SK-N-SH treated with all-trans-retinoic acid at 6 μM for 48 hours (cell line): ENCODE results near the gene SUDS3.

Experiments
- ATAC-seq: fragments of 200-7000 bp; cut with Tn5 transposase; 3 replicates; pipeline ENCODE4 v1.9.1; 2020; ENCODE audit warnings: mild to moderate bottlenecking, moderate library complexity
- ARNTL ChIP-seq: fragments of 450-650 bp; formaldehyde crosslinking; IDR thresholded peaks from 2 replicates; pipeline ENCODE4 v1.5.0; 2020; ENCODE audit warnings: low read depth, mild to moderate bottlenecking, moderate library complexity, borderline replicate concordance
- BACH2 ChIP-seq: fragments of 250-450 bp; sonication (Bioruptor Pico); IDR thresholded peaks from 2 replicates; pipeline ENCODE4 v1.9.0; 2021; ENCODE audit warnings: mild to moderate bottlenecking, borderline replicate concordance
- CSDC2 ChIP-seq: fragments of 250-450 bp; sonication (Bioruptor Pico); IDR thresholded peaks from 2 replicates; pipeline ENCODE4 v1.5.0; 2020; ENCODE audit warnings: mild to moderate bottlenecking, moderate library complexity
- ESRRG ChIP-seq: fragments of 250-450 bp; sonication (Bioruptor Pico); IDR thresholded peaks from 2 replicates; pipeline ENCODE4 v1.6.1; 2021; ENCODE audit warnings: mild to moderate bottlenecking
- GLIS3 ChIP-seq: fragments of 250-450 bp; sonication (Bioruptor Pico); IDR thresholded peaks from 2 replicates; pipeline ENCODE4 v1.5.0; 2020; ENCODE audit warnings: mild to moderate bottlenecking, moderate library complexity
- ISL1 ChIP-seq: fragments of 250-450 bp; sonication (Bioruptor Pico); IDR thresholded peaks from 2 replicates; pipeline ENCODE4 v2.1.2; 2022; ENCODE audit warnings: mild to moderate bottlenecking, moderate library complexity
- OSR1 ChIP-seq: fragments of 250-450 bp; sonication (Bioruptor Pico); IDR thresholded peaks from 2 replicates; pipeline ENCODE4 v1.8.0; 2022; ENCODE audit warnings: moderate library complexity, mild to moderate bottlenecking, inconsistent platforms
- PPARA ChIP-seq: fragments of 250-450 bp; sonication (Bioruptor Pico); IDR thresholded peaks from 2 replicates; pipeline ENCODE4 v1.5.0; 2020; ENCODE audit warnings: mild to moderate bottlenecking, borderline replicate concordance
- RARB ChIP-seq: fragments of 250-450 bp; sonication (Bioruptor Pico); IDR thresholded peaks from 2 replicates; pipeline ENCODE4 v1.8.0; 2021; ENCODE audit warnings: mild to moderate bottlenecking, moderate library complexity
- SNAI2 ChIP-seq: fragments of 250-450 bp; sonication (Bioruptor Pico); IDR thresholded peaks from 2 replicates; pipeline ENCODE4 v1.5.0; 2020; ENCODE audit warnings: mild to moderate bottlenecking, moderate library complexity
- TCF4 ChIP-seq: fragments of 250-450 bp; sonication (Bioruptor Pico); IDR thresholded peaks from 2 replicates; pipeline ENCODE4 v1.8.0; 2021; ENCODE audit warnings: mild to moderate bottlenecking, moderate library complexity, borderline replicate concordance
- TOX ChIP-seq: fragments of 250-450 bp; sonication (Bioruptor Pico); IDR thresholded peaks from 2 replicates; pipeline ENCODE4 v1.8.0; 2021; ENCODE audit warnings: mild to moderate bottlenecking, moderate library complexity, borderline replicate concordance
- ZC3H10 ChIP-seq: fragments of 250-450 bp; sonication (Bioruptor Pico); IDR thresholded peaks from 2 replicates; pipeline ENCODE4 v1.5.1; 2021; ENCODE audit warnings: mild to moderate bottlenecking, moderate library complexity
- ZNF565 ChIP-seq: fragments of 450-650 bp; formaldehyde crosslinking; conservative IDR thresholded peaks from 2 replicates; pipeline ENCODE4 v1.5.0; 2020; ENCODE audit warnings: low read depth, mild to moderate bottlenecking, moderate library complexity
- ZNF70 ChIP-seq: fragments of 450-650 bp; formaldehyde crosslinking; IDR thresholded peaks from 2 replicates; pipeline ENCODE4 v1.5.0; 2020; ENCODE audit warnings: mild to moderate bottlenecking, moderate library complexity
- ZNF8 ChIP-seq: fragments of 450-650 bp; formaldehyde crosslinking; IDR thresholded peaks from 2 replicates; pipeline ENCODE4 v1.5.0; 2020; ENCODE audit warnings: mild to moderate bottlenecking, moderate library complexity
- TF ChIP-seq, protein P1 (sequence below): fragments of 250-450 bp; sonication (Bioruptor Pico); IDR thresholded peaks from 2 replicates; pipeline ENCODE4 v1.5.1; 2021; ENCODE audit warnings: mild to moderate bottlenecking, moderate library complexity
- TF ChIP-seq, protein P2 (sequence below): fragments of 250-450 bp; sonication (Bioruptor Pico); IDR thresholded peaks from 2 replicates; pipeline ENCODE4 v1.5.0; 2020; ENCODE audit warnings: mild to moderate bottlenecking, moderate library complexity
- TF ChIP-seq, protein P3 (sequence below): fragments of 250-450 bp; sonication (Bioruptor Pico); IDR thresholded peaks from 2 replicates; pipeline ENCODE4 v1.5.1; 2020; ENCODE audit warnings: low read depth, mild to moderate bottlenecking, moderate library complexity
- TF ChIP-seq, protein P4 (sequence below): fragments of 250-450 bp; sonication (Bioruptor Pico); IDR thresholded peaks from 2 replicates; pipeline ENCODE4 v1.8.0; 2020; ENCODE audit warnings: mild to moderate bottlenecking, moderate library complexity, borderline replicate concordance

SUDS3 gene

DNA sequence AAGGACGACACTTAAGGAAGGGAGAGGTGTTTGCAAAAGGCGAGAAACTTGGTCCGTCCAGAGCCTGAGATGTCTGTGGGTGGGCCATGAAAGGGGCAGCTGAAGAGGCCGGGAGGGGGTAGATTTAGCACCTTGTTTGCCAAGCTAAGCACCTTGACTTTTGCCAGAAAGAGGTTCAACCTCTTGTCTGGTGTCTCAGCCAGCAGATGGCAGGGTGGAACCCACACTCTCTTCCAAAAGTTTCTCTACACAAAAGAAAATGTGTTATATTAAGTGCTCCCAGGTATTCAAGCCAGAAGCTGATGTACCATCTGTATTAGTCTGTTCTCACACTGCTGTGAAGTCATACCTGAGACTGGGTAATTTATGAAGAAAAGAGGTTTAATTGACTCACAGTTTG lies 69.9 kb downstream of the SUDS3 start:
- no peak for ATAC-seq

DNA sequence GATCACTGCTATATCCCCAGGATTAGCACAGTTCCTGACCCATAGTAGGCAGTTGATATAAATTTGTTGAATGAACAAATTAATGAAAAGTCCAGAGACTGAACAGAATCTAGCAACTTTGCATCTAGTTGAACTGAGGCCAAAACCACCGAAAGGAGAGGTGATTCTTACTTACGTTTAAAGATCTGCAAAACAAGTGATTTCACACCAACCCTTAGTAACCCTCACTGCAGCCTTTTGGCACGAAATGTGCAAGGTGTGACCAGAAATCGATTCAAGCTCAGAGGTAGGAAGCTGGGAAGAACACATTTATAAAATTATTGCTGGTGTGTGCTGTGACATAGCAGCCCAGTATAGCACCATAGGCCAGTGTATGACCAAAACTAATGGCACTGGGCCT lies 70.8 kb downstream of the SUDS3 start:
- ATAC-seq, result no peak
- TF ChIP-seq, protein P1, sequence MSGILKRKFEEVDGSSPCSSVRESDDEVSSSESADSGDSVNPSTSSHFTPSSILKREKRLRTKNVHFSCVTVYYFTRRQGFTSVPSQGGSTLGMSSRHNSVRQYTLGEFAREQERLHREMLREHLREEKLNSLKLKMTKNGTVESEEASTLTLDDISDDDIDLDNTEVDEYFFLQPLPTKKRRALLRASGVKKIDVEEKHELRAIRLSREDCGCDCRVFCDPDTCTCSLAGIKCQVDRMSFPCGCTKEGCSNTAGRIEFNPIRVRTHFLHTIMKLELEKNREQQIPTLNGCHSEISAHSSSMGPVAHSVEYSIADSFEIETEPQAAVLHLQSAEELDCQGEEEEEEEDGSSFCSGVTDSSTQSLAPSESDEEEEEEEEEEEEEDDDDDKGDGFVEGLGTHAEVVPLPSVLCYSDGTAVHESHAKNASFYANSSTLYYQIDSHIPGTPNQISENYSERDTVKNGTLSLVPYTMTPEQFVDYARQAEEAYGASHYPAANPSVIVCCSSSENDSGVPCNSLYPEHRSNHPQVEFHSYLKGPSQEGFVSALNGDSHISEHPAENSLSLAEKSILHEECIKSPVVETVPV (CRISPR knock-in tag), result no peak
- no peak for TF ChIP-seq OSR1 (CRISPR knock-in tag)
- TF ChIP-seq TCF4 (CRISPR knock-in tag), result no peak
- TF ChIP-seq, protein P2, sequence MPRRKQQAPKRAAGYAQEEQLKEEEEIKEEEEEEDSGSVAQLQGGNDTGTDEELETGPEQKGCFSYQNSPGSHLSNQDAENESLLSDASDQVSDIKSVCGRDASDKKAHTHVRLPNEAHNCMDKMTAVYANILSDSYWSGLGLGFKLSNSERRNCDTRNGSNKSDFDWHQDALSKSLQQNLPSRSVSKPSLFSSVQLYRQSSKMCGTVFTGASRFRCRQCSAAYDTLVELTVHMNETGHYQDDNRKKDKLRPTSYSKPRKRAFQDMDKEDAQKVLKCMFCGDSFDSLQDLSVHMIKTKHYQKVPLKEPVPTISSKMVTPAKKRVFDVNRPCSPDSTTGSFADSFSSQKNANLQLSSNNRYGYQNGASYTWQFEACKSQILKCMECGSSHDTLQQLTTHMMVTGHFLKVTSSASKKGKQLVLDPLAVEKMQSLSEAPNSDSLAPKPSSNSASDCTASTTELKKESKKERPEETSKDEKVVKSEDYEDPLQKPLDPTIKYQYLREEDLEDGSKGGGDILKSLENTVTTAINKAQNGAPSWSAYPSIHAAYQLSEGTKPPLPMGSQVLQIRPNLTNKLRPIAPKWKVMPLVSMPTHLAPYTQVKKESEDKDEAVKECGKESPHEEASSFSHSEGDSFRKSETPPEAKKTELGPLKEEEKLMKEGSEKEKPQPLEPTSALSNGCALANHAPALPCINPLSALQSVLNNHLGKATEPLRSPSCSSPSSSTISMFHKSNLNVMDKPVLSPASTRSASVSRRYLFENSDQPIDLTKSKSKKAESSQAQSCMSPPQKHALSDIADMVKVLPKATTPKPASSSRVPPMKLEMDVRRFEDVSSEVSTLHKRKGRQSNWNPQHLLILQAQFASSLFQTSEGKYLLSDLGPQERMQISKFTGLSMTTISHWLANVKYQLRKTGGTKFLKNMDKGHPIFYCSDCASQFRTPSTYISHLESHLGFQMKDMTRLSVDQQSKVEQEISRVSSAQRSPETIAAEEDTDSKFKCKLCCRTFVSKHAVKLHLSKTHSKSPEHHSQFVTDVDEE (CRISPR knock-in tag), result no peak
- no peak for TF ChIP-seq RARB (CRISPR knock-in tag)

More for the DNA sequence above, 69.9 kb downstream of the SUDS3 start:
- no peak for TF ChIP-seq OSR1 (CRISPR knock-in tag)
- no peak for TF ChIP-seq ESRRG (CRISPR knock-in tag)
- TF ChIP-seq, protein P3, sequence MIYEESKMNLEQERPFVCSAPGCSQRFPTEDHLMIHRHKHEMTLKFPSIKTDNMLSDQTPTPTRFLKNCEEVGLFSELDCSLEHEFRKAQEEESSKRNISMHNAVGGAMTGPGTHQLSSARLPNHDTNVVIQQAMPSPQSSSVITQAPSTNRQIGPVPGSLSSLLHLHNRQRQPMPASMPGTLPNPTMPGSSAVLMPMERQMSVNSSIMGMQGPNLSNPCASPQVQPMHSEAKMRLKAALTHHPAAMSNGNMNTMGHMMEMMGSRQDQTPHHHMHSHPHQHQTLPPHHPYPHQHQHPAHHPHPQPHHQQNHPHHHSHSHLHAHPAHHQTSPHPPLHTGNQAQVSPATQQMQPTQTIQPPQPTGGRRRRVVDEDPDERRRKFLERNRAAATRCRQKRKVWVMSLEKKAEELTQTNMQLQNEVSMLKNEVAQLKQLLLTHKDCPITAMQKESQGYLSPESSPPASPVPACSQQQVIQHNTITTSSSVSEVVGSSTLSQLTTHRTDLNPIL, result no peak
- no peak for TF ChIP-seq ZNF70 (CRISPR knock-in tag)
- no peak for TF ChIP-seq ARNTL
- no peak for TF ChIP-seq CSDC2 (CRISPR knock-in tag)
- no peak for TF ChIP-seq ZNF8 (CRISPR knock-in tag)
- TF ChIP-seq TCF4 (CRISPR knock-in tag), result no peak

DNA sequence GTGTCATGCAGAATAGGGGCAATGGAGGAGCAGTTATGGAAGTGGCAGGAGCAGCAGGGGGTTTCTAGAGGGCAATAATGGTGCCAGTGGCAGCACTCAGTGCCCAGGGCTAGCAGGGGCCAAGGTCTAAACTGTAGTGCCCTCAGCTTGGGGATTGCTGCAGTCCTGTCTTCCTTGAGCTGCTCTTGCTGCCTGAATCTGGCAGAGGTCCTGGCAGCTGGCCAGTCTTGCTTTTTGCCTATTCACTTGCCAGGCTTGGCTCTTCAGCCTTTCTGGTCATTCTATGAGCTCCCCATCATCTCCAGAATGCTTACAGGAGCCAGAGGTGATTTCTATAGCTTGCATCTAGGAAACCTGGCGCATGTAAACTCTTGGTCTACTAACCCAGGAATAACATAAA lies 72.0 kb downstream of the SUDS3 start:
- TF ChIP-seq PPARA (CRISPR knock-in tag) (no peak), ISL1 (CRISPR knock-in tag) (no peak), BACH2 (no peak), TOX (CRISPR knock-in tag) (no peak), ZNF8 (CRISPR knock-in tag) (no peak), RARB (CRISPR knock-in tag) (no peak), ZC3H10 (CRISPR knock-in tag) (no peak), GLIS3 (CRISPR knock-in tag) (no peak), ZNF565 (CRISPR knock-in tag) (no peak), ZNF70 (CRISPR knock-in tag) (no peak), SNAI2 (CRISPR knock-in tag) (no peak), ESRRG (CRISPR knock-in tag) (no peak)
- TF ChIP-seq, protein P3, result no peak
- TF ChIP-seq, protein P4, sequence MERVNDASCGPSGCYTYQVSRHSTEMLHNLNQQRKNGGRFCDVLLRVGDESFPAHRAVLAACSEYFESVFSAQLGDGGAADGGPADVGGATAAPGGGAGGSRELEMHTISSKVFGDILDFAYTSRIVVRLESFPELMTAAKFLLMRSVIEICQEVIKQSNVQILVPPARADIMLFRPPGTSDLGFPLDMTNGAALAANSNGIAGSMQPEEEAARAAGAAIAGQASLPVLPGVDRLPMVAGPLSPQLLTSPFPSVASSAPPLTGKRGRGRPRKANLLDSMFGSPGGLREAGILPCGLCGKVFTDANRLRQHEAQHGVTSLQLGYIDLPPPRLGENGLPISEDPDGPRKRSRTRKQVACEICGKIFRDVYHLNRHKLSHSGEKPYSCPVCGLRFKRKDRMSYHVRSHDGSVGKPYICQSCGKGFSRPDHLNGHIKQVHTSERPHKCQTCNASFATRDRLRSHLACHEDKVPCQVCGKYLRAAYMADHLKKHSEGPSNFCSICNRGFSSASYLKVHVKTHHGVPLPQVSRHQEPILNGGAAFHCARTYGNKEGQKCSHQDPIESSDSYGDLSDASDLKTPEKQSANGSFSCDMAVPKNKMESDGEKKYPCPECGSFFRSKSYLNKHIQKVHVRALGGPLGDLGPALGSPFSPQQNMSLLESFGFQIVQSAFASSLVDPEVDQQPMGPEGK, result no peak
- TF ChIP-seq, protein P2 (CRISPR knock-in tag), result no peak
- TF ChIP-seq, protein P1 (CRISPR knock-in tag), result no peak
- ATAC-seq, result no peak
